ENCODE measurements around the gene DGLUCY.

The DGLUCY gene

GRCh38 chr14:91167380-91167770 is 53.5 kb downstream of the DGLUCY start:
- H3K4me3 ChIP-seq (ENCODE audit: control insufficient read depth, low read depth, low read length) = no peak overlapping the region
- no peak for DNase-seq (ENCODE audit: low read depth)
- no peak for TF ChIP-seq CTCF (conservative IDR thresholded peaks at IDR 0.05; ENCODE audit: control insufficient read depth, insufficient read depth, low read depth, low read length)

DNA sequence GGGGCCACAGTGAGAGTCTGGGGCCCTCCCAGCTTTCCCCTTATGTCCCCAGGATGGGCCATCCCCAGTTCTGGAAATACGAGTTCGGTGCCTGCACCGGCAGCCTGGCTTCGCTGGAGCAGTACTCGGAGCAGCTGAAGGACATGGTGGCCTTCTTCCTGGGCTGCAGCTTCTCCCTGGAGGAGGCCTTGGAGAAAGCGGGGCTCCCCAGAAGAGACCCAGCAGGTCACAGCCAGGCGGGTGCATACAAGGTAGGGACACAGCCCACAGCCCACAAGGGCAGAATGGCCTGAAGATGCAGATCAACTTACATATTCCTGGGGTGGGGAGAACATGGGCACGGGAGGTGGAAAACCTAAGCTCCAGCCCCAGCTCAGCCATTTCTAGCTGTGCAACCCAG is 56.1 kb downstream of the DGLUCY start:
- no peak for TF ChIP-seq CTCF (conservative IDR thresholded peaks at IDR 0.05; ENCODE audit: control insufficient read depth, insufficient read depth, low read depth, low read length)
- no peak for DNase-seq (ENCODE audit: low read depth)
- no peak overlapping the region for H3K4me3 ChIP-seq (ENCODE audit: control insufficient read depth, low read depth, low read length)

- DNase-seq (ENCODE audit: low read depth) = no peak
- TF ChIP-seq CTCF (conservative IDR thresholded peaks at IDR 0.05; ENCODE audit: control insufficient read depth, insufficient read depth, low read depth, low read length) = no peak
- no peak overlapping the region for H3K4me3 ChIP-seq (ENCODE audit: control insufficient read depth, low read depth, low read length)
Measured at GRCh38 chr14:91170504-91171121, 56.7 kb downstream of the DGLUCY start.

DNA sequence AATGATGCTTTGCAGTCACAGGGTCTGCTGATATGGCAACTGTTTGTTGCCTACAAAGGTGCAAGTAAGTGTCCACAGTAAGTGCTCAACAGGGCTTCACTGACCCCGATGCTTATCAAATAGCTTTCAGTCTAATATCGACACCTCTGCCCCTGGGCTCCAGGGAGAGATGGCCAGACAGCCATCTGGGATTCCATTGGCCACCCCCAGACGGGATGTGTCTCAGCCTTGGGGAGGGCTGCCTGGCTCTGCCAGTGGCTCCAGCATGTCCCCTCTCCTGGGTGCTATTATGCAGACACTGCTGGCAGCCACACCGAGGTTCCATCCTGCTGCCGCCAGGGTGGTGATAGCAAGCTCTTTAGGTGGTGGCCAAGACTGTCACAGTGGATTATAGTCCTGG is 57.4 kb downstream of the DGLUCY start:
- DNase-seq (ENCODE audit: low read depth) = no peak
- TF ChIP-seq CTCF (conservative IDR thresholded peaks at IDR 0.05; ENCODE audit: control insufficient read depth, insufficient read depth, low read depth, low read length) = no peak
- no peak overlapping the region for H3K4me3 ChIP-seq (ENCODE audit: control insufficient read depth, low read depth, low read length)

- peak; percentile 89 for TF ChIP-seq CTCF (conservative IDR thresholded peaks at IDR 0.05; ENCODE audit: control insufficient read depth, insufficient read depth, low read depth, low read length)
- peak; percentile 77 for DNase-seq (ENCODE audit: low read depth)
- no peak overlapping the region for H3K4me3 ChIP-seq (ENCODE audit: control insufficient read depth, low read depth, low read length)
Measured at GRCh38 chr14:91173221-91173670, 59.4 kb downstream of the DGLUCY start.

DNA sequence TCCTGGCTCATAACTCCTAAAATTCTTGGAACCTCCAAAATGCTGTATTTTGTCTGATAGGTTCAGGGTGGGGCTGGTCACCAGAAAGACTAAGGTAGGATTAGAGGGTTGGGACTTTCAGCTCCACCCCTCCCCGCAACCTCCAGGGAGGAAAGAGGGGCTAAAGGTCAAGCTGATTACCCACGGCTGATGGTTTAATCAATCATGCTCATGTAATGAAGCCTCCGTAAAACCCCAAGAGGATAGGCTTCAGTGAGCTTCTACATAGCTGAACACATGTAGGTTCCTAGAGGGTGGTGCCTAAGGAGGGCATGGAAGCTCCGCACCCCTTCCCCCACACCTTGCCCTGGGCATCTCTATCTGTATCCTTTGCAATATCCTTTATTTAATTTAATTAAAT is 60.0 kb downstream of the DGLUCY start:
- no peak for TF ChIP-seq CTCF (conservative IDR thresholded peaks at IDR 0.05; ENCODE audit: control insufficient read depth, insufficient read depth, low read depth, low read length)

More for the DNA sequence above, 60.0 kb downstream of the DGLUCY start:
- no peak overlapping the region for H3K4me3 ChIP-seq (ENCODE audit: control insufficient read depth, low read depth, low read length)
- DNase-seq (ENCODE audit: low read depth) = no peak
